Left colon (tissue), 2 donors: Measurements from ENCODE around the gene PRMT7. TPM values are rescaled to one million over a fixed set of nuclear protein-coding genes. Genes with fewer than 3 reads are reported as not detected.

Experiments
- ATAC-seq: fragments of 200-7000 bp; cut with Tn5 transposase; one replicate; pipeline ENCODE4 v1.9.1; 2020; ENCODE audit warnings: mild to moderate bottlenecking, moderate library complexity
- DNase-seq, 2 donors: peaks; one replicate each; pipeline ENCODE4 v3.0.0-alpha.2; 2020
- intact Hi-C, 2 donors: fragments of 100-400 bp; cut with DNase I in 1 of 2; cut with micrococcal nuclease in 1 of 2; formaldehyde crosslinking; loops; one replicate each; pipeline versions ENCODE4 v1.11.2 to v1.14.0; 2022; cut with DNase I, micrococcal nuclease
- total RNA-seq, 2 donors: library from RNA; stranded (reverse); fragmentation: NEBNext Ultra II Directional; extraction: Animal tissue kit (Norgen Biotek cat#: 25700); gene quantifications; one replicate each; pipeline ENCODE4 v1.2.1, GENCODE V29; 2021
- donor health status: DM: no; HTN: no; CAD: no.
- donor health status: DM: yes; HTN: yes; CAD: no.

PRMT7 gene
- total RNA-seq, 2 donors from 2014 or later = 26.3 to 27.7 TPM

DNA sequence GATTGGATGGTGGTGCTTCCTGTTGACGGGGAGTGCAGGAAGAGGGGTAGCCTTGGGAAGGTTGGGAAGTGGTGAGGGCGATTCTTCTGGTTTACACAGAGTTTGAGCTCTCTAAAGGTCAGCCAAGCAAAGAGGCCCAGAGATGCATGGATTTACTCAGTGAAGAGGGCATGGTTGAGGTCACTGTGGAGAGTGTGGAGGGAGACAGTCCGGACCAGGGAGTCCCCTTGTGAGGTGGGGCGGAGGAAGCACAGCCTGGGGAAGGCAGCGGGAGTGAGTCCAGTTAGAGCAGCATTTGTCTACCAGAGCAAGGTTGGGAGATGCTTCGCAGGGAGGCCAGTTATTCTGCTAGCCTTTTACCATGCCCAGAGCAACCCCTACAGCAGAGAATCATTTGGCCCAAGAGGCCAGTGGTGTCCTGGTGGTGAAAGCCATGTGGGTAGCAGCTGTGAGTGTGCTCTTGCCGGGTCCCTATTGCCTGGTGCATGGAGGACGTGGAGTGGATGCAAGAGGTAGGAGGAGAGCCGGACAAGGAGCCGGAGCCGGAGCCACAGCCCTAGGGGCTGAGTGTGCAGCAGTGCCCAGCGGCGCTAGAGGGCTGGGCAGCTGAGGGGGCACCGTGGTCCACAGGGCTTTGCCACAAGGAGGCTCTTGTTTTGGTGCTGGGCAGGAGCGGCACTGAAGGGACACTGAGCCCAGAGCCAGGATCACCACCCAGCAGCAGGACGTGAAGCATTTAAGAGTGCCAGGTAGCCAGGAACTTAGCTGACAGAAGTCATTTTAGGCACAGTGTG is 27.7 kb downstream of the PRMT7 start:
- intact Hi-C loops = no loop called here
- no peak for DNase-seq
- ATAC-seq = no peak

DNA sequence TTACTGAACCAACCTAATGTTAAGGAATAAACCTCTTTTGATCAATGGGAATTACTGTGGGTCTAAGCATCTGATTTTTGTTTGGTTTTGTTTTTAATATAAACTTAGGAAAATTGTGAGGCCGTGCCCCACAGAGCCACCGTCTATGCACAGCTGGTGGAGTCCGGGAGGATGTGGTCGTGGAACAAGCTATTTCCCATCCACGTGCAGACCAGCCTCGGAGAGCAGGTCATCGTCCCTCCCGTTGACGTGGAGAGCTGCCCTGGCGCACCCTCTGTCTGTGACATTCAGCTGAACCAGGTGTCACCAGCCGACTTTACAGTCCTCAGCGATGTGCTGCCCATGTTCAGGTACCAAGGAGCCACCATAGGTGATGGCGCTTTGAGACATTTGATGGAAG is 28.4 kb downstream of the PRMT7 start:
- no peak for DNase-seq
- intact Hi-C loops = no loop called here
- no peak for ATAC-seq

DNA sequence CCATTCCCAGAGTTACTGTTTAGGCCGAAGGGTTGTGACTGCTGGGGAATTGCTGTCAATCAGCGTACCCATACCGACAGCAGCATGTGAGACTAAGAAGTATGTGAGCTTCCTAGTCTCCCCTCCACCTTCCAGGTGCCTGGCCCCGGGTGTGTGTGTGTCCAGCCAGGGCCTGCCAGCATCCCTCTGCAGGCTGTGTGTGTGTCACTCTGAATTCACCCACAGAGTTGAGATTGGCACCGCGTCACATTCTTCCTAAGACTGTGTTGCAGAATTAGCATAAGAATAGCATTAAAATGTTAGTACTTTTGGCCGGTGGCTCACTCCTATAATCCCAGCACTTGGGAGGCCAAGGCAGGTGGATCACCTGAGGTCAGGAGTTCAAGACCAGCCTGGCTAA is 31.8 kb downstream of the PRMT7 start:
- DNase-seq (no peak), ATAC-seq (no peak)
- intact Hi-C loops = no loop called here

DNA sequence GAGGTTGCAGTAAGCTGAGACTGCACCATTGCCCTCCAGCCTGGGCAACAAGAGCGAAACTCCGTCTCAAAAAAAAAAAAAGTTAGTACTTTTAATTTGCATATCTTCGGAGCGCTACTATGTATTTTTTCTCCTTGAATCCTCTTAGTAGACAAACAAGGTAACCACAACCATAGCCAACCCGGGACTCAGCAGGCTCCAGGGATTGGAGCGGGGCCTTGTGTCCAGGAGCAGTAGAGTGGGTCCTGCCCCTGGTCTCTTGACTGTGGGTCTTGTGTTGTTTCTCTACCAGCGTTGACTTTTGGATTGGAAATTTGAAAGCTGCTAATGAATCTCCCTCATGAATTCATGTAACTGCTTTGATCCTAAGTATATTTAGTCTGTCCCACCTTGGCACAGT is 32.3 kb downstream of the PRMT7 start:
- intact Hi-C loops = no loop called here
- DNase-seq (no peak), ATAC-seq (no peak)

DNA sequence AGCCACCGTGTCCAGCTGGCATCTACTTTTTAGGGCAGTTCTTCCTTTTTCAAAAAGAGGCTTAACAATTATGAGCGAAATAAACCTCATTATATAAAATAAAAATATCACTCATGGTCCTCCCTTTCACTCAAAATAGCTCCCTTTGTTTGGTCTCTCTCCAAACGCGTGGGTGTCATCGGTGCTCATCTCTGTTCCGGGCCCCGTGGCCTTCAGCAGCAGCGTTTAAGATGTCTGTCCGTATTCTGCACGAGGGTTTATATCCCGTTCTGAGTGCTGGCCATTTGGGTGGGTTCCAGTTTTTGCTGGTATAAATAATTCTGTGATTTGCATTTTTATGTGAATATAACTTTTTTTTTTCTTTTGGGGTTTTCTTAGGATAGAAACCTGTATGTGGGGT is 33.4 kb downstream of the PRMT7 start:
- no peak for ATAC-seq
- intact Hi-C loops = no loop called here
- DNase-seq = no peak

DNA sequence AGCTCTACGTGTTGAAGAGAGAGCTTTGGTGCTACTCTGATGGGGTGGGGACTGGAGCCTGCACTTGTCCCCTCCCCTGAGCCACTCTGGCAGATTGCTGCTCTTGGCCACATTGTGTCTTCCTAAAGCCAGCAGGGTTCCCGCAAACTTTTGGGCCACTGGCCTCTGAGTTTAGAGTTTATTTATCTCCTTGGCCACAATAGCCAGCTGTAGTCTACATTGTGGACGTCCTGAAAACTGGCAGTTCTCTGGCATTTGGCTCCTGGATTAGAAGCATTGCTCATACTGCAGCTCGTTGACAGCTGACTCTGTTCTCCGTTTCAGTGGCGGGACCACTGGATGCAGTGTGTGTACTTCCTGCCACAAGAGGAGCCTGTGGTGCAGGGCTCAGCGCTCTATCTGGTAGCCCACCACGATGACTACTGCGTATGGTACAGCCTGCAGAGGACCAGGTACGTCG is 34.6 kb downstream of the PRMT7 start:
- ATAC-seq (peak; percentile 20), DNase-seq (no peak)
- intact Hi-C loops = no loop called here

DNA sequence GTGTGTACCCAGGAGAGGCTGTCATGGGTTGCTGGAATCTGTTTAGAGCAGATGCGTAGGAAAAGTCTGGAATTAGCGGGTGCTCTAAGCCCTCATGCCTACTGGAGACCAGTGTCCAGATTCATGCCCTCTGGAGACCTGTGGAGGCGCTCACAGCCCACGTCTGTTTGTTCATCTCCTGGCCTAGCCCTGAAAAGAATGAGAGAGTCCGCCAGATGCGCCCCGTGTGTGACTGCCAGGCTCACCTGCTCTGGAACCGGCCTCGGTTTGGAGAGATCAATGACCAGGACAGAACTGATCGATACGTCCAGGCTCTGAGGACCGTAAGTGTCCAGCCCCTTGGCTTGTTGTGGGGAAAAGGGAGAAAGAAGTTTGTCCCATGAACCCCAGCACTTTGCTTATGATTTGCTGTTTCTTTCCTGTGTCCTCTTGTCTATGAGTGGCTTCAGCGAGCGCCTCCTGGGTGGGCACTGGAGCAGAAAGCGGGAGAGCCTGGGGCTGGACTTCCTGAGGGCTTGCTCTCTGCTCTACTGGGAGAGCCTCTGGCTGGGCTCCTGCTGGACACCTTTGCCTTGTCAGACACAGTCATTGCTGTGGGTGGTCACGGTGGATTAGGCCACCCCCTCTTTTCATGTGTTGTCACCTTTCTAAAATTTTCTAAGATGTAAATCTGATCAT is 35.3 kb downstream of the PRMT7 start:
- intact Hi-C loops = no loop called here
- ATAC-seq (no peak), DNase-seq (no peak)

DNA sequence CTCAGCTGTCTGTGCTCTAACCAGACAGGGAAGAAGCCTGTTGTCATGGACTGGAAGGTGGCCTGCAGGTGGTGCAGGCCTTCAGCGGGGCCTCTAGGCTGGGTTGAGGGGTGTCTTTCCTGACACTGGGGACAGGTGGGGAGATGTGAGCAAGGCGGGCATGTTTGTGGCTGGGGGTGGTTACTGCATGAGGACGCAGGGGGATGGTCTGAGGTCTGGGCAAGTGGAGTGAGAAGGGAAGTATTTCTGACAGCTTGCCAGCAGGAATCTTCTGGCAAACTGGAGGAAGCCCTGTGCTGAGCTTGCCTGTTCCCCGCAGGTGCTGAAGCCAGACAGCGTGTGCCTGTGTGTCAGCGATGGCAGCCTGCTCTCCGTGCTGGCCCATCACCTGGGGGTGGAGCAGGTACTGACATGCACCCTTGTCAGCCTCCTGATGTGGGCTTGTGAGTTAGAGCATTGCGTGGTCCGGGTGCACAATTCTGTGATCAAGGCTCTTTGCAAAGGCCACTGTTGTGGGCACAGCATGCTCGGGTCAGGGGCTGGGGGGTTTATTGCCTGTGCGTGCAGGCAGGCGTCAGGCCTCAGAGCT is 36.2 kb downstream of the PRMT7 start:
- intact Hi-C loops = no loop called here
- no peak for DNase-seq
- ATAC-seq = no peak

DNA sequence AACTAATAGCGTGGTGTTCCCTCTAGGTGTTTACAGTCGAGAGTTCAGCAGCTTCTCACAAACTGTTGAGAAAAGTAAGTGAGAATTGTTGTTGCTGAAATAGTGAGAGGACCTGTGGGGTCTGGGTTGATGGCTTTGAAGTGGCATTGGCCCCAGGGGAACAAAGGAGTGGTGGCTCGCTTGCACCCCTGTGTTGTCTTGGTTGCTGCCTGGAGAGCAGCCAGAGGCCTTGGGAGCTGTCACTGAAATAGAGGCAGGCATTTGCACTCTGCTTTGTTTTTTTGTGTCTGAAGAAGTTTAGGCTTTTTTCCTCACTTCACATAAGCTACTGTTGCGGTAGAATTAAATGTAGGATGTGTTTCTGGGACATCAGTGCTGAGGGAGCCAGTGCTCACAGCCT is 36.8 kb downstream of the PRMT7 start:
- no peak for ATAC-seq
- intact Hi-C loops = no loop called here

DNA sequence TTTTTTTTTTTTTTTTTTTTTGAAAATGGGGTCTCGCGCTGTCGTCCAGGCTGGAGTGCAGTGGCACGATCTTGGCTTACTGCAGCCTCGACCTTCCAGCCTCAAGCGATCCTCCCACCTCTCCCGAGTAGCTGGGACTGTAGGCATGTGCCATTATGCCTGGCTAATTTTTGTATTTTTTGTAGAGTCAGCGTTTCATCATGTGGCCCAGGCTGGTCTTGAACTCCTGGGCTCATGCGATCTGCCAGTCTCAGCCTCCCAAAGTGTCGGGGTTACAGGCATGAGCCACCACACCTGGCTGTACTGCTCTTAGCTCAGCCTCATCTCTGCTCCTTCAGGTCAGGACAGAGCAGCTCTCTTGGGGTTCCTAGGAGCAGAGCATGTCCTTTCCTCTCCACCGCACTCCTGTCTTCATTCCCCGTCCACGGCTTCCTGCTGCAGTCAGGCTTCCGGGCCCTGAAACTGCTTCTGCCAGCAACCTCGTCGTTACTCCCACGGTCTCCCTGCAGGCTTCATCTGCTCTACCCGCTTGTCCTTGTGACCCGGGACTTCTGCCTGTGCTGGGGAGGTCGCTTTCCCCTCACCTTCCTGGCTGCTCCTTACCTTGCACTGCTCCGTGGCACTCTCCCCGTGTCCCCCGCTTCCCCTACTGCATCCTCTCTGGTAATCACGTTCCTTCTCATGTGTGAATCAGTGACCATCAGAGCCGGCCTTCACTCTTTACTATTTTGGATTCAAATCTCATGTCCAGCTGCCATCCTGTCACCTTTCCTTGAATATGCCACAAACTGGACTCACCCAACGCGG is 38.0 kb downstream of the PRMT7 start:
- intact Hi-C loops = no loop called here
- DNase-seq (no peak), ATAC-seq (no peak)

More for the DNA sequence above, 36.8 kb downstream of the PRMT7 start:
- no peak for DNase-seq

DNA sequence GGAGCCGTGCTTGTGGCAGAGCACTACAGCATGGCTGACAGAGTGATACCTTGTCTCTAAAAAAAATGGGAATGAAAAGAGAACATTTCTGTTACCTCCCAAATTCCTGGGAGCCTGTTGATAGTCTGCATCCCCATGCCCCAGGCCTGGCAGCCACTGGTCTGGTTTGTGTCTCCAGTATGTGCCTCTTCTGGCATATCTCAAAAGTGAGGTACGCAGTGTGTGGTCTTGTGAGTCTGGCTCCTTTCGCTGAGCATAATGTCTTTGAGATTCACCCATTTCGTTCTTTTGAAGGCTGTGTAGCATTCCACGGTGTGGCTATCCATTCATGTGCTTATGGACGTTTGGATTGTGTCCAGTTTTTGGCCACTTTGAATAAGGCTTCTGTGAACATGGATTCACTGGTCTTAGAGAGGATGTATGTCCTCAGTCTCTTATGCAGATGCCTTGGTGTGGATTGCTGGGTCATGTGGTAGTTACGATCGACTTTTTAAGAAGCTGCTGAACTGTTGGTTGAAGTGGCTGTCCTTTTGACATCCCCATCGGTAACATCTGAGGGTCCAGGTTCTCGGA is 39.1 kb downstream of the PRMT7 start:
- ATAC-seq = no peak
- intact Hi-C loops = no loop called here
- DNase-seq = no peak

DNA sequence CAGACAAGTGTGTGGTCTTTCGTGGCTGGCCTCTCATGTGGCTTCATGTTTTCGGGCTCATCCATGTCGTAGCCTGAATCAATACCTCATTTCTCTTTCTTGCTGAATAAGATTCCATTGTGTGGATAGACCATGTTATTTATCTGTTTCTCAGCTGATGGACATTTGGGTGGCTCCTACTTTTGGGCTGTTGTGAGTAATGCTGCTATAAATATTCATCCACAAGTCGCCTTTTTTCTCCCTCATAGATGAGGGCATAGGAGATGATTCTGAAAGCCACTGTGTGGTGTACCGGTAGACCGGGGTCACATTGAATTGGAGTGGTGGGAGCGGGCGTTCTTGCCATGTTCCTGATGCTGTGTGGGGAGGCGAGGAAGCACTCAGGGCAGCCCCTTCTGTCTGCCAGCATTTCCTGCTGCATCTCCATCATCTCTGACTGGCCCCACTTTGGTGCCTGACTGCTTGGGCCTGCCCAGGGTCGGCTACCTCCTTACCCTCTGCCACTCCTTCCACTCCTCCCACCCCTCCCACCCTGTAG is 40.1 kb downstream of the PRMT7 start:
- intact Hi-C loops = no loop called here
- ATAC-seq (no peak), DNase-seq (peak in 1 of 2 donors; percentile 12)

DNA sequence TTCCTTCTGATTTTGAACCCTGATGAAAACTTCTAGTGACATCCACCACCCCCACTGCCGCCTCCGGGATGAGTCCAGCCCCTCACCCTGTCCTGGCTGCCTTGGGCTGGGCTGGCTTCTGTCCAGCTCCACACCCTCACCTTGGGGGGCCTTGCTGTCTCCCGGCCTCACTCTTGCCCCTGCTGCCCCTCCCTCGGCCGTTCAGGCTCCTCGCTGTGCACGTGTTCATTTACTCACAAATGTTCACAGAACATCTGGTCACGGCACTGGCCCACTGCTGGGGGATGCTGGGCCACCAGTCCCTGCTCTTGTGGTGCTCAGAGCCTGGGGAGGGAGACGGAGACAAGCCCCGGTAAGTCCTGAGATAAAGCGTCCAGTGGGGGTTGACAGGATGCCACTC is 40.6 kb downstream of the PRMT7 start:
- DNase-seq (no peak), ATAC-seq (peak; percentile 4)
- intact Hi-C loops = no loop called here

DNA sequence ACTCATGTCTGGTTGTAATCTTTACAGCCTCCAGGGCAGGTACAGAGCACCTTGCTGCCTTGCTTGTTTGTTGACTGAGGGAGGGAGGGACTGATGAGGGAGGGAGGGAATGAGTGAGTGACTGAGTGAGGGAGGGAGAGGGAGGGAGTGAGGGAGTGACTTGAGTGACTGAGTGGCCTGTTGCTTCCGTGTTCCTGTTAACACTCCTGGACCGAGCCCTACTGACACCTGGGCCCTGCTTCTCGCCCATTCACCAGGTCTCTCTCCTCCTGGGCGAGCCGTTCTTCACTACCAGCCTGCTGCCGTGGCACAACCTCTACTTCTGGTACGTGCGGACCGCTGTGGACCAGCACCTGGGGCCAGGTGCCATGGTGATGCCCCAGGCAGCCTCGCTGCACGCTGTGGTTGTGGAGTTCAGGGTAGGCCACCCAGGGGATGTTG is 41.2 kb downstream of the PRMT7 start:
- DNase-seq (peak; percentile 65 to 88), ATAC-seq (peak; percentile 96)
- intact Hi-C loops = no loop called here

DNA sequence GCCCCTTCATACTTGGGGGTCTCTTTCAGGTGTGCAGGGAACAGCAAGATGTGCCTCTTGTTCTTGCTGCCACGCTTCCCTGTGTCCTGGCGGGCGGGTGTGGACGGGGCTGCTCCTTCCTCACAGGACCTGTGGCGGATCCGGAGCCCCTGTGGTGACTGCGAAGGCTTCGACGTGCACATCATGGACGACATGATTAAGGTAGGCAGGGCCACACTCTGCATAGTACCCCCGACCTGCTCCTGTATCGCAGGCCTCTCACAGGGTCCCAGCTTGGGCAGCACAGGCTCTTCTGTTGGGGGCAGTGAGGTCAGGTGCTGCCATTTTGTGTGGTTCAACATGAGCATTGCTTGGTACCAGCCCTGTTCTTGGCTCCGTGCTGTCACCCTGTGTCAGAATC is 42.5 kb downstream of the PRMT7 start:
- DNase-seq (no peak), ATAC-seq (no peak)
- intact Hi-C loops = no loop called here

DNA sequence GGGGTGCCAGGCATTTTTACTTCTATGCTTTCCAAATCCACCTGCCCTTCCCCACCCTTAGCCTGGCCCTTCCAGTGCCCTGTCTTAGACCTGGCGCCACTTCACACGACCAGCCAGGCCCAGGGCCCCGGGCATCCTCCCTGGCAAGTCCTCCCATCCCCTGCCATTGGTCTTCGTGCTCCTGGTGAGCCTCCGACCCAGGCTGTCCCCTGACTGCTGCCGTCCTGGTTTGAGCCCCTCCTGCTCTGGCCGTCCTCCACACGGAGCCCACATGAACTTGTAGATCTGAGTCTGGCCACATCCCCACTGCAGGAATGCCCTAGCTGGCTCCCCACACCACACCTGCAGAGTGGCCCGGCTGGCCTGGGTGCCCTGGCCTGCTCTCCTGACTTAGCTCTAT is 44.0 kb downstream of the PRMT7 start:
- intact Hi-C loops = no loop called here
- DNase-seq = no peak

DNA sequence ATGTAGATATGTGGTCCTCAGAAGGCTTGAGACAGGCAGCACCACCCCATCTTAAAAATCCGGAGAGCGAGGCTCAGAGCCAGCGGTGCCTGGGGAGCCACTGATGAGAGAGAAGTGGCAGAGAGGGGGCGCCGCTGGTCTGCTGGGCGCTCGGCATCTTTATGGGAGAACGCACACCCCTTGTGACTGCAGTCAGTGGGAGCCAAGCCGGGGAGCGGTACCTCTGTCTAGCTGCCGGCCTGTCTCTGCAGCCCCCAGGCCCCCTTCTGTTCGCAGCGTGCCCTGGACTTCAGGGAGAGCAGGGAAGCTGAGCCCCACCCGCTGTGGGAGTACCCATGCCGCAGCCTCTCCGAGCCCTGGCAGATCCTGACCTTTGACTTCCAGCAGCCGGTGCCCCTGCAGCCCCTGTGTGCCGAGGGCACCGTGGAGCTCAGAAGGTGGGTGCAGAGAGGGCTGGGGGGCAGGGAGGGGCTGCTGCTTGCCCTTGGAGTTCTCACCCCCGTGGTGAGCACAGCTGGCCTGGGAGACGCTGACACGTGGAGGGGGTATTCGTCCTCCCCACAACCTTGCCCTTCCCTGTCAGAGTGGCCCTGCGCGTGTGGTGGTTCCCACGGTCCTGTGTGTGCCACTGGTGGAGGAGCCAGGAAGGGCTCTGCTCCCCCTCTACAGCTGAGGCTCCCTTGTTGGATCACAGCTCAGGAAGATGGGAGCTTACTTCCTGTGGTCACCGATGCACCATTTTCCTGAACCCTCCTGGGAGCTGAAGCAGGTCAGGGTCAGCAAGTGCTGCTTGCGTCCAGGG is 44.8 kb downstream of the PRMT7 start:
- no peak for ATAC-seq
- no peak for DNase-seq
- intact Hi-C loops = no loop called here

More for the DNA sequence above, 44.0 kb downstream of the PRMT7 start:
- ATAC-seq = no peak
